CD4-positive, alpha-beta memory T cell (primary cell): ENCODE data around the gene CMIP. TPM values are rescaled to one million over a fixed set of nuclear protein-coding genes. Genes with fewer than 3 reads are reported as not detected.

Source experiments
- CTCF ChIA-PET: fragments of 350-600 bp; sonication (Branson Sonifier 250); formaldehyde crosslinking; loops from one replicate; lab custom pipeline; 2021; ENCODE audit warnings: inconsistent platforms; ENCODE audit not compliant: partially characterized antibody; lab: Charles Lee
- POLR2A ChIA-PET: fragments of 350-600 bp; sonication (Branson Sonifier 250); formaldehyde crosslinking; loops from one replicate; lab custom pipeline; 2021; ENCODE audit not compliant: partially characterized antibody; lab: Charles Lee
- DNase-seq, 5 donors: peaks; one replicate each; pipeline versions ENCODE4 v3.0.0 to v3.0.0-alpha.2; 2020 to 2022; ENCODE audit warnings: mixed read lengths in 1 of 5
- H3K27ac ChIP-seq: one replicate; pipeline ENCODE4 v1.7.0; 2013; ENCODE audit warnings: low read depth, low read length
- H3K27me3 ChIP-seq: 2 replicates; pipeline ENCODE4 v1.7.0; 2013; ENCODE audit warnings: mild to moderate bottlenecking, low read length, moderate library complexity; ENCODE audit not compliant: insufficient read depth
- H3K36me3 ChIP-seq: 2 replicates; pipeline ENCODE4 v1.7.0; 2013; ENCODE audit warnings: mild to moderate bottlenecking, low read length, moderate library complexity; ENCODE audit not compliant: insufficient read depth
- H3K4me1 ChIP-seq: 2 replicates; pipeline ENCODE4 v1.7.0; 2013; ENCODE audit warnings: mild to moderate bottlenecking, low read length, moderate library complexity; ENCODE audit not compliant: insufficient read depth
- H3K4me3 ChIP-seq, 2 donors: one replicate each; pipeline ENCODE4 v1.7.0; 2013; ENCODE audit warnings: low read length in 2 of 2, mild to moderate bottlenecking in 1 of 2
- H3K9me3 ChIP-seq, 2 donors: one replicate each; pipeline ENCODE4 v1.7.0; 2013; ENCODE audit warnings: low read length in 2 of 2, control low read depth in 1 of 2; ENCODE audit not compliant: control insufficient read depth in 1 of 2
- H3K27ac Mint-ChIP-seq, 7 donors: one replicate each; pipeline ENCODE4 v1.8.0; 2020 to 2021; ENCODE audit warnings: mixed read lengths in 7 of 7, mild to moderate bottlenecking in 6 of 7, inconsistent platforms in 3 of 7, moderate library complexity in 3 of 7
- H3K27me3 Mint-ChIP-seq, 2 donors: one replicate each; pipeline ENCODE4 v1.8.0; 2020 to 2021; ENCODE audit warnings: mixed read lengths in 2 of 2
- H3K36me3 Mint-ChIP-seq, 2 donors: one replicate each; pipeline ENCODE4 v1.8.0; 2020 to 2021; ENCODE audit warnings: mixed read lengths in 2 of 2, inconsistent platforms in 1 of 2, mild to moderate bottlenecking in 1 of 2
- H3K4me1 Mint-ChIP-seq, 4 donors: one replicate each; pipeline ENCODE4 v1.8.0; 2020 to 2021; ENCODE audit warnings: mixed read lengths in 4 of 4, mild to moderate bottlenecking in 1 of 4
- H3K4me3 Mint-ChIP-seq, 8 donors: one replicate each; pipeline ENCODE4 v1.8.0; 2020 to 2021; ENCODE audit warnings: mixed read lengths in 8 of 8, mild to moderate bottlenecking in 7 of 8, moderate library complexity in 6 of 8, inconsistent platforms in 3 of 8
- H3K9me3 Mint-ChIP-seq, 8 donors: one replicate each; pipeline ENCODE4 v1.8.0; 2020 to 2021; ENCODE audit warnings: mixed read lengths in 8 of 8, mild to moderate bottlenecking in 5 of 8, inconsistent platforms in 3 of 8, moderate library complexity in 1 of 8
- intact Hi-C: fragments of 100-400 bp; cut with micrococcal nuclease; formaldehyde crosslinking; loops from one replicate; pipeline ENCODE4 v1.15.1; 2023
- polyA plus RNA-seq, 2 donors: library from polyadenylated mRNA; unstranded; fragments of 300-500 nt; fragmentation: Illumina TruSeq; gene quantifications; one replicate each; pipeline ENCODE4 v1.2.3, GENCODE V29; 2021
- total RNA-seq, 2 experiments: library from RNA; stranded (reverse); gene quantifications; one replicate each; pipeline ENCODE4 v1.2.3, GENCODE V29; 2021

Gene CMIP
- total and polyA plus RNA-seq, 4 experiments from 2014 or later: 0.84 to 36.4 (median 33.2) TPM; not detected in 1

DNA sequence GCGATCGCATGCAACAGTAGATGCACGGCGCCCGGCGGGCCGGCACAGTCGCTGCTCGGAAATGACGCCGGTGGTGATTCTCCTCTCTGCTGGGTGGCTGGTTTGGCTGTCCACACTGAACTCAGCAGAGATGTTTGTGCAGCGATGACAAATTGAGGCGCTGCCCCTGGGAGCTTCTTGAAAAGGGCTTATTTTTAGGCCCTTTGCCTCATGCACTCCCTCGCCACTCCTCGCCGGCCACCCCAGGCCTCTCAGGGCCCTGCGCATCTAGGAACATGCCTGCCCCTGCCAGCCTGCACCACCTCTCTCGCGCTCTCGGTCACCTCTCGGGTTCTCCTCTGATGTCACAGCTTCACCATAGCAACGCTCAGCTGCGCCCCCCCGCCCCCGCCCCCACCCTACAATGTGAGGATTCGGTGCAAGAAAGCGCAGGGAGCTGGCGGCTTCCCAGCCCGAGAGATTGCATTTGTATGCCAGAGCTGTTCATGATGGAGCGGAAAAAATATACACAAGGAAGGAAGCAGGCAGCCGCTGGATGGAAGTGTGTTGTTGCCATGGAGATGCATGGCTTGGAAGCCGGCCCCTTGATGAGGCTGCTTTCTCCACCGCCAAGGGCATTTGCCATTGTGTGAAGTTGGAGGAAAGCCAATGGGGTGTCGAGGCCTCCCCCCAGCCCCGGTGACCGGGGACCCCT is 253.2 kb downstream of the CMIP start:
- POLR2A ChIA-PET: interaction anchor here (1.1 to 1.3 kb wide), 2 partner anchors 11 to 32 kb away, joined by 4 read pairs; no protein-coding TSS in a partner anchor

DNA sequence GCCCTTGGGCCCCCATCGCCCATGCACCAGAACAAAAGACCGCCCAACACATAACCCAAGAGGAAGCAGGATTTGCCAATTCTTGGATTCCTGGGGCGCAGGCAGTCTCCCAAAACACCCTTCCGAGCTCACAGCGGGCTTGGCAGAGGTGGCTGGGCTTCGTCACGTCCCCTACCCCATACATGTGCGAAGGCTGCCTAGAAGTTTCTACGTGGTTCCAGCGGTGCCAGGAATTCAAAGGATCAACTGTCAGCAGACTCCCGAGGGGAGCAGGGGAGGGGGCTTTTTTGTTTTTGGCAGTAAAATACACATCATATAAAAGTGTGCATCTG is 253.7 kb downstream of the CMIP start:
- Histone ChIP-seq H3K36me3 (peaks cover 25% of the 10 kb centered on the region), H3K27me3 (no peaks in the 10 kb centered on the region), H3K9me3 (no peaks in the 10 kb centered on the region), H3K27ac (no peak overlapping the region), H3K4me1 (no peaks in the 10 kb centered on the region), H3K4me3 (no peak overlapping the region)
- peaks cover 39 to 62% of the 10 kb centered on the region in 2 donors for H3K36me3 Mint-ChIP-seq
- ChIA-PET POLR2A (interaction anchor here (1.1 kb wide), 1 partner anchor 11 kb away, joined by 4 read pairs; no protein-coding TSS in a partner anchor), CTCF (interaction anchor here (1.4 to 2.7 kb wide), 3 partner anchors 24 to 79 kb away, joined by 5 to 9 read pairs (median 8); no protein-coding TSS in a partner anchor)
- intact Hi-C loops: no loop called here
- H3K27ac Mint-ChIP-seq: peak overlapping the region in 1 of 7 donors; percentile 3
- no peak overlapping the region for H3K4me3 Mint-ChIP-seq
- DNase-seq: no peak
- no peaks in the 10 kb centered on the region for H3K27me3 Mint-ChIP-seq
- no peaks in the 10 kb centered on the region for H3K9me3 Mint-ChIP-seq
- peaks cover under 1 to 11% (median 7%) of the 10 kb centered on the region in 4 donors for H3K4me1 Mint-ChIP-seq

More for the DNA sequence above, 253.2 kb downstream of the CMIP start:
- Mint-ChIP-seq H3K36me3 (peaks cover 38 to 63% of the 10 kb centered on the region in 2 donors), H3K27ac (peak overlapping the region in 1 of 7 donors; percentile 48), H3K27me3 (no peaks in the 10 kb centered on the region), H3K9me3 (no peaks in the 10 kb centered on the region), H3K4me1 (peaks cover 0 to 10% (median 5%) of the 10 kb centered on the region in 4 donors), H3K4me3 (no peak overlapping the region)
- H3K4me3 ChIP-seq: no peak overlapping the region
- CTCF ChIA-PET: interaction anchor here (0.6 to 5.4 kb wide), 17 partner anchors 15 to 330 kb away, joined by 3 to 34 read pairs (median 5); no protein-coding TSS in a partner anchor
- peaks cover 30% of the 10 kb centered on the region for H3K36me3 ChIP-seq
- no peaks in the 10 kb centered on the region for H3K27me3 ChIP-seq
- intact Hi-C loops: loop anchor here (1.0 to 2.0 kb wide), 3 partner anchors 25 to 294 kb away; no protein-coding TSS in a partner anchor
- no peaks in the 10 kb centered on the region for H3K4me1 ChIP-seq
- H3K27ac ChIP-seq: no peak overlapping the region
- no peak for DNase-seq
- no peaks in the 10 kb centered on the region for H3K9me3 ChIP-seq

DNA sequence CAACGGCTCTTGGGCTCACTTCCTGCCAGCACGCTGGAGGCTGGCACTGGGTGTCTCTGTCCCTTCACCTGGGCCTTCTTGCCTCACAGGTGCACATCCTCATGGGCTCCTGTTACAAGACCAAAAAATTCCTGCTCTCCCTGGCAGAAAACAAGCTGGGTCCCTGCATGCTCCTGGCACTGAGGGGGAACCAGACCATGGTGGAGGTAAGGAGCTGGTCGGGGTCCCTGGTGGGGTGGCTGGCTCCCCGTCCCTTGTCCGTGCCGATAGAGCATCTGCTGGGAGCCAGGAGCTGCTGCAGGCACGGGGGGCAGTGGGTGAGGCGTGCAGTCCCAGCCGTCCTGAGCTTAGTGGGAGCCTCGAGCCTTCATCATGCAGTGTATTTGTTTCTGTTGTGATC is 255.0 kb downstream of the CMIP start:
- no peak overlapping the region for H3K4me3 Mint-ChIP-seq
- peaks cover 12% of the 10 kb centered on the region for H3K36me3 ChIP-seq
- H3K36me3 Mint-ChIP-seq: peaks cover 36 to 53% of the 10 kb centered on the region in 2 donors

DNA sequence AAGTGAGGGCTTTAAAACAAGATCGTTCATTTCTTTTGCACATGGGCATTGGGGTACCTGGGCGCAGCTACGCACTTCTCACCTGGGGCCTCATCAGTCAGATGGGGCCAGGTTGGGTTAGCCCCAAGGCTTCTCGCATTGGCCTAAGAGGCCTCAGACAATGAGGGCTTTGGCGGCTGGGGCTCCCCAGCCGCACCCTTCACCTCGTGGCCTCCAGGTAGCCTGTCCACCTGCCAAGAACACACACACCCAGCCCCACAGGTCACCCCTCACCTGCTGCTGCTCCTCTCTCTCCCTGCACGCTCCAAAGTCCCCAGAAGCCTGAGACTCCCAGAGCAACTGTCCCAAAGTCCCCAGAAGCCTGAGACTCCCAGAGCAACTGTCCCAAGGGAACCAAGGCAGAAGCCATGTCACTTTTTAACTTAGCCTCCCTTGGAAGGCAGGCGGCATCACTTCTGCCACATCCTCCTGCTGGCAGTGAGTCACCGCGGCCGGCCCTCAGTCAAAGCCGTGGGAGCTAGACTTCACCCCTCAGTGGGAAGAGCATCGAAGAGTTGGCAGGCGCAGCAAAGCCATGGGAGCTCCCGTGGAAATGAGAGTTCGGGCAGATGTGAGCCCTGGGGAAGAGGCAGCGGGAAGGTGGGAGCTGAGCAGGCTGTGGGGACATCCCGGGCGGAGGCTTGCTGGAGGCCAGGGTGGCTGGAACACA is 255.6 kb downstream of the CMIP start:
- H3K36me3 Mint-ChIP-seq: peaks cover 33 to 51% of the 10 kb centered on the region in 2 donors
- no peak for DNase-seq
- H3K9me3 Mint-ChIP-seq: no peaks in the 10 kb centered on the region
- no peak overlapping the region for H3K4me3 Mint-ChIP-seq
- no peaks in the 10 kb centered on the region for H3K9me3 ChIP-seq
- no peaks in the 10 kb centered on the region for H3K27me3 ChIP-seq
- H3K4me1 Mint-ChIP-seq: peaks cover 2 to 12% (median 8%) of the 10 kb centered on the region in 4 donors
- CTCF ChIA-PET: interaction anchor here (1.0 kb wide), 1 partner anchor 77 kb away, joined by 5 read pairs; no protein-coding TSS in a partner anchor
- peaks cover 14% of the 10 kb centered on the region for H3K36me3 ChIP-seq
- H3K27me3 Mint-ChIP-seq: no peaks in the 10 kb centered on the region
- no peaks in the 10 kb centered on the region for H3K4me1 ChIP-seq
- intact Hi-C loops: no loop called here
- H3K4me3 ChIP-seq: no peak overlapping the region
- peak overlapping the region in 6 of 7 donors; percentile 21 to 83 (median 66) for H3K27ac Mint-ChIP-seq
- no peak overlapping the region for H3K27ac ChIP-seq
- POLR2A ChIA-PET: interaction anchor here (1.5 kb wide), 1 partner anchor 17 kb away, joined by 6 read pairs; no protein-coding TSS in a partner anchor

More for the DNA sequence above, 255.0 kb downstream of the CMIP start:
- Mint-ChIP-seq H3K27ac (peak overlapping the region in 2 of 7 donors; percentile 21 to 56), H3K9me3 (no peaks in the 10 kb centered on the region), H3K27me3 (no peaks in the 10 kb centered on the region), H3K4me1 (peaks cover 2 to 12% (median 8%) of the 10 kb centered on the region in 4 donors)
- Histone ChIP-seq H3K4me3 (no peak overlapping the region), H3K27me3 (no peaks in the 10 kb centered on the region), H3K4me1 (no peaks in the 10 kb centered on the region), H3K9me3 (no peaks in the 10 kb centered on the region), H3K27ac (no peak overlapping the region)
- POLR2A ChIA-PET: interaction anchor here (1.5 kb wide), 1 partner anchor 17 kb away, joined by 6 read pairs; no protein-coding TSS in a partner anchor
- DNase-seq: no peak
- intact Hi-C loops: no loop called here
- CTCF ChIA-PET: interaction anchor here (1.0 kb wide), 1 partner anchor 77 kb away, joined by 5 read pairs; no protein-coding TSS in a partner anchor

DNA sequence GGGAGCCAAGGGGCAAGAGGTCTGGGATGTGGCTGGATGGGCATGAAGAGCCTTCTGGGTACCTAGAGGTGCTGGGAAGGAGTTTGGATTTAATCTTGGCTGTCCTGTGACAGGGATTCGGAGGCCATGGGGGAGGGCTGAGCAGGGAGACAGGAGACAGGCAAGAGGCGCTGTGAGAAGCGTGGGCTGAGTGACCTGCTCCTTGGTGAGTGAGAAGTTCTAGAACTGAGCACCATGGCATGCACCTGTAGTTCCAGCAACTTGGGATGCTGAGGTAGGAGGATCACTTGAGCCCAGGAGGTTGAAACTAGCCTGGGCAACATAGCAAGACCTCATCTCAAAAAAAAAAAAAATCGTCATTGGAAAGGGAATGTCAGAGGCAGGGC is 256.2 kb downstream of the CMIP start:
- Mint-ChIP-seq H3K4me1 (peaks cover 2 to 12% (median 6%) of the 10 kb centered on the region in 4 donors), H3K27me3 (no peaks in the 10 kb centered on the region), H3K4me3 (no peak overlapping the region), H3K36me3 (peaks cover 34 to 52% of the 10 kb centered on the region in 2 donors), H3K9me3 (no peaks in the 10 kb centered on the region), H3K27ac (peak overlapping the region in 6 of 7 donors; percentile 9 to 80 (median 65))
- ChIA-PET CTCF (no interaction called here), POLR2A (interaction anchor here (1.5 kb wide), 1 partner anchor 16 kb away, joined by 6 read pairs; no protein-coding TSS in a partner anchor)
- H3K9me3 ChIP-seq: no peaks in the 10 kb centered on the region
- no peak for DNase-seq
- H3K27ac ChIP-seq: no peak overlapping the region
- H3K4me3 ChIP-seq: no peak overlapping the region
- H3K36me3 ChIP-seq: peaks cover 20% of the 10 kb centered on the region
- intact Hi-C loops: no loop called here
- H3K27me3 ChIP-seq: no peaks in the 10 kb centered on the region
- no peaks in the 10 kb centered on the region for H3K4me1 ChIP-seq

DNA sequence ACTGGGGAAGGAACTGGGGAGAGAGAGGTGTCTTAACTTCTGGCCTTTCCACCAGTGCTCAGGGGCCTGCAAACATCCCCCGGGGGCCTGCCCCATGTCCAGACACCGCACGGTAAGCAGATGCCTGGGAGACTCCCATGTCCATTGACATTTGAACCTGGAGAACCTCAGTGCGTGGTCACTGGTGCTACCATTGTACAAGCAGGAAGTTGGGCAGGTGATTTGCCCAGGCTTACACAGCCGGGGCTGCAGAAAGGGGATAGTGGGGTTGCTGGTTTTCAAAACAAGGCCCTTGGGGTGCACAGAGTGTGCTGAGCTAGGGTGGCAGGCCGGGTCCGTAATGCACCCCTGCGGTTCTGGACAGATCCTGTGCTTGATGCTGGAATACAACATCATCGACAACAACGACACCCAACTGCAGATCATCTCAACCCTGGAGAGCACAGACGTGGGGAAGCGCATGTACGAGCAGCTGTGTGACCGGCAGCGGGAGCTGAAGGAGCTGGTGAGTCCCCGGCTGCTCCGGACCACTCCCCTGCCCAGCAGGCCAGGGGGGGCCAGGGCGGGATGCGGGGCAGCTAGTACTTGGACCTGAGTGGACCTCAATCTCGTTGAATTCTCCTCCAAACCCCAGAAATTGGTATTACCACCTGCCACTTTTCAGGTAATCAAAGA is 256.8 kb downstream of the CMIP start:
- Histone ChIP-seq H3K27ac (no peak overlapping the region), H3K4me1 (no peaks in the 10 kb centered on the region), H3K9me3 (no peaks in the 10 kb centered on the region), H3K27me3 (no peaks in the 10 kb centered on the region), H3K4me3 (no peak overlapping the region), H3K36me3 (peaks cover 22% of the 10 kb centered on the region)
- Mint-ChIP-seq H3K36me3 (peaks cover 31 to 52% of the 10 kb centered on the region in 2 donors), H3K4me1 (peaks cover 2 to 12% (median 5%) of the 10 kb centered on the region in 4 donors), H3K4me3 (no peak overlapping the region), H3K27ac (peak overlapping the region in 6 of 7 donors; percentile 9 to 81 (median 56)), H3K27me3 (no peaks in the 10 kb centered on the region), H3K9me3 (no peaks in the 10 kb centered on the region)
- POLR2A ChIA-PET: no interaction called here
- DNase-seq: no peak
- CTCF ChIA-PET: interaction anchor here (1.5 kb wide), 1 partner anchor 297 kb away, joined by 4 read pairs; no protein-coding TSS in a partner anchor
- intact Hi-C loops: no loop called here
